Smooth muscle cell of trachea (primary cell): ENCODE measurements around the gene ASB9. TPM values are rescaled to one million over a fixed set of nuclear protein-coding genes. Genes with fewer than 3 reads are reported as not detected.

Experiments
- total RNA-seq: library from RNA; depleted of rRNA; stranded (reverse); fragments of >200 nt; gene quantifications from 2 replicates; pipeline ENCODE4 v1.2.1, GENCODE V29; 2014

The ASB9 gene
- 1.2 and 2.5 TPM in 2 replicates for total RNA-seq

GRCh38 chrX:15269618-15270521 lies at the start of gene ASB9:
Gene ASB9 (minus strand): TSS chrX:15270083. CDS start chrX:15269874, 209 bp downstream.

GRCh38 chrX:15315509-15315908 lies 45.6 kb upstream of the ASB9 start, which contains the start of gene ASB11:
Gene ASB11 (minus strand): TSS chrX:15315640. CDS start chrX:15315605, 35 bp downstream.

Other genes with a start within 250 kb of the ASB9 start
- not detected in 2 replicates for gene ASB11, start 45.6 kb upstream of the ASB9 start, total RNA-seq
- gene PIGA, start 65.4 kb upstream of the ASB9 start, total RNA-seq = 3.1 and 7.1 TPM in 2 replicates
- 2.0 and 4.6 TPM in 2 replicates for gene VEGFD, start 114.3 kb upstream of the ASB9 start, total RNA-seq
- 11.9 and 12.4 TPM in 2 replicates for gene PIR, start 223.2 kb upstream of the ASB9 start, total RNA-seq
- gene BMX, start 230.7 kb upstream of the ASB9 start, total RNA-seq = 0.73 TPM in 1 of 2 replicates, not detected in the other